MG63 (cell line): ENCODE results near the gene CLDN11. TPM values are rescaled to one million over a fixed set of nuclear protein-coding genes. Genes with fewer than 3 reads are reported as not detected.

ENCODE experiments used
- DNase-seq: peaks from one replicate; pipeline ENCODE4 v3.0.0-alpha.2; 2020
- H3K27me3 ChIP-seq: fragments of 250-450 bp; sonication (Bioruptor Pico); 2 replicates; pipeline ENCODE4 v1.5.1; 2020; ENCODE audit warnings: mild to moderate bottlenecking, moderate library complexity
- H3K36me3 ChIP-seq: fragments of 250-450 bp; sonication (Bioruptor Pico); 2 replicates; pipeline ENCODE4 v1.5.1; 2020; ENCODE audit warnings: mild to moderate bottlenecking, moderate library complexity
- H3K4me3 ChIP-seq: fragments of 250-450 bp; sonication (Bioruptor Pico); 2 replicates; pipeline ENCODE4 v1.5.1; 2020; ENCODE audit warnings: mild to moderate bottlenecking, moderate library complexity
- H3K9me3 ChIP-seq: fragments of 250-450 bp; sonication (Bioruptor Pico); 2 replicates; pipeline ENCODE4 v1.5.1; 2020; ENCODE audit warnings: mild to moderate bottlenecking, moderate library complexity
- total RNA-seq: library from RNA; depleted of rRNA; stranded (reverse); fragments of >200 nt; shearing (Covaris generic); gene quantifications from 2 replicates; pipeline ENCODE4 v1.2.3, GENCODE V29; 2014; ENCODE audit warnings: low replicate concordance; rRNA removed

CLDN11 gene
- total RNA-seq, 1 experiment from 2014 or later = 28.7 TPM

- Histone ChIP-seq H3K9me3 (0 out of 2 replicates have a peak, but pooled peaks cover under 1% of the 10 kb centered on the region), H3K27me3 (no peaks in the 10 kb centered on the region), H3K4me3 (no peak overlapping the region), H3K36me3 (no peaks in the 10 kb centered on the region)
- peak; percentile 25 for DNase-seq
Measured at GRCh38 chr3:170483485-170484262, 65.0 kb downstream of the CLDN11 start.

Other genes starting within 250 kb of the CLDN11 start
- gene PHC3, start 237.1 kb upstream of the CLDN11 start, total RNA-seq = 9.5 and 11.1 TPM in 2 replicates
- 34.6 and 40.2 TPM in 2 replicates for gene PRKCI, start 196.4 kb upstream of the CLDN11 start, total RNA-seq
- gene SKIL, start 61.2 kb upstream of the CLDN11 start, total RNA-seq = 26.8 and 27.5 TPM in 2 replicates
- gene SLC7A14, start 167.2 kb downstream of the CLDN11 start, total RNA-seq = not detected in 2 replicates